HG03139 (cell line): ENCODE data around the gene LEF1.

Experiments used
- ATAC-seq: cut with Tn5 transposase; IDR thresholded peaks from one replicate; pipeline ENCODE4 v1.9.1; 2021; ENCODE audit not compliant: unreplicated experiment

The LEF1 gene

DNA sequence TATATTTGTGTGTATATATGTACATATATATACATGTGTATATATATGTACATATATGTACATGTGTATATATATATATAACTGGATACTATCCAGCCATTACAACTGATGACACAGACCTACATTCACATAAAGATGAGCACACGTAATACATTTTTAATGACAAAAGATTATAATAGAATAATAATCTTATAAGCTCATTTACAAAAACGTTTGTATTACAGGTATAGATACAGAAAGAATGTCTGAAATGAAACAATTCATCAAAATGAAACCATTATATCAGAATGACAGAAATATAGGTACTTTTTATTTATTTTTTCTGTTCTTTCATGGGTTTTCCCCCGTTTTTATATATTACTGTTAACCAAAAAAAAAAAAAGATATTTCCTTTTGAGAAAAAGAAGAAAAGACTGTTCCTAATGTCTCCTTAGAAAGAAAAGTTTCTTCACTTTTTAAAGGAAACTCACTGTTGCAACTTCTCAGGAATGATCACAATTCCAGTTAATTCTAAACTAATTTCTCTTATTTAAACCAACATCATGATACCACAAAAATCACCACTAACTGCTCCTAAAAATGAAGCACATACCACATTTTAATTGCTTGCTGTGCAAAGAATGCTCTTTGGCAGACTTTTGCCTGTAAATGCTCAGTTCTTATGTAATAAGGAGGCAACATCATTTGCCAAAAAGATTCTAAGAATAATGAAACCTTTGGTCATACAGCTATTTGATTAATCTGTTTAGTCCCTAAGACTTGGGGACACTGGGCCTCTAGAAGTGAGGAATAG, 18.9 kb downstream of the LEF1 start:
- ATAC-seq = no peak

DNA sequence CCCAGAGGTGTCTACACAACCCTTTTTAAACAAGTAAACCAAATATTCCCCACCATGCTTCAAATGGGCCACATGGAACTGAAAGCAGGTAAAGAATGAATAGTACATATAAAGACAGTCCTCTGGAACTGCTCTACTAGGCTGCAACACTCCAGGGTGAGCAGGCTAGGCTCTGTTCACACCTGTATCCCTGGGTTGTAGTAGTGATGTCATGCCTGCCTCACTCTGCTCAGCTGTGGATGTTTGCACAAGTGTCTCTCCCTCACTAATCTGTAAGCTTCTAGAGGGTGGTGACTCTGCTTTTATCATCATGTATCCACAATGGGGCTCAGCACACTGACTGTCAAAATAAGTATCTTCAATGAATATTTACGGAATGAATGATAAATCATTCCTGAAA, 20.4 kb downstream of the LEF1 start:
- no peak for ATAC-seq

DNA sequence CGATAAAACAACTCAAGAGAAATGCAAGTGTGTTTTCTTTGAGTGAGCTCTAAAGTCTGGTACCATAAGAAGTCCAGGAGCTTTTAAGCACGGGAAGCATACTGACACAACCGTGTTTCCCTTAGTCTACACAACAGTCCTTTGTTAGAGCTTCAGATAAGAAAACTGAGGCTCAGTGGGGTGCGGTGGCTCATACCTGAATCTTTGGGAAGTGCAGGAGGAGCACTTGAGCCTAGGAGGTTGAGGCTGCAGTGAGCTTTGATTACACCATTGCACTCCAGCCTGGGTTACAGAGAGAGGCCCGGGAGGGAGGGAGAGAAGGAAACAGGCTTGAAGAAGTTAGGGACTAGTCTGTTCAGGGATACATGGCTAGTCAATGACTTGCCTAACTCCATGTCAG, 21.9 kb downstream of the LEF1 start:
- ATAC-seq = no peak

DNA sequence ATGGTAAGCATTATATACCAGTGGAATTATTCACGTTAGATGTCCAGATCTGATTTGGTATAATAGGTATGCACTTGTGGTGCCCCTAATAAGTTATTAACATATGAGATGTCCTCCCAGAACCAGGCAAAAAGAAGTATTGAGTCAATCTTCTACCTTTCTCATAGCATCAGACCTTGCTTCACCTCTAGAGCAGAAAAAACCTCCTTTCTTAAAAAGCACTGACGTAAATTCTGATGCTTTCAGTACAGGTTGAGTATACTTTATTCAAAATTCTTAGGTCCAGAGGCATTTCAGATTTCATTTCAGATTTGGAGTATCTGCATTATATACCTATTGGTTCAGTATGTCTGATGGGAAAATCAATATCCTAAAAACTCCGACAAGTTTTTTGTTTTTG, 22.4 kb downstream of the LEF1 start:
- ATAC-seq = no peak

DNA sequence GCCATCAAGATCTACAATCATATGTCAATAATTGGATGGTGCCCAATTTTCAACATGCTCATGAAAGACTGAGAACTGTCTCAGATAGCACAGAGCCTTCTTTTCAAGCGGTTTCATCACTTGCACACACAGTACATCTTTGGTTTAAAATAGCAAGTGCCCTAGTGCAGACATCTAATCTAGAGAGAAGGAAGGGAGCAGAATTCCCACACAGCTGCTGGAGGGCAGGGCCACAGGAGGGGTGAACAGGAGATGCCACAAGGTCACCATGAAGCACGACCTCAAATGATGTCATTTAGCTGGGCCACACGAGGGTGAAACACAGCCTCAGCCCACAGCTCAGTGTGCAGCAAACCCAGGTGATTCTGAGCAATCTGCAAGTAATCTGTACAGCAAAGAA, 24.3 kb downstream of the LEF1 start:
- ATAC-seq = no peak

DNA sequence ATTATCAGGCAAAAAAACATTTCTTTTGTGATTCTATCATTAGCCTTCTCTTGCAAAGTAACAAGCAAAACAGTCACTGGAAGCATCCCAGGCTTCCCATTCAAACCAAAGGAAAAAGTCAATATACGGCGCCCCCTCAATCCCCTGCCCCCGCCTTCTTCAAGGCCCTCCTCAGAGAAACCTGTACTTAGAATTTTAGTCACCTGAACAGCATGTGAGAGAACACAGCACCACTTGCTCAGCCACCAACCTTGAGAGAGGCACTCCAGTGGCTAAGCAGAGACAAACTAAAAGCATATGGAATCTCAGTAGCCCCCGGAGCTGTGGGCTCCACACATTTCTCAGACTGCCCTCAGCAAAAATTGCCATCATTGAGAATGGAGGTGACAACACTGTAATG, 25.2 kb downstream of the LEF1 start:
- ATAC-seq = no peak

DNA sequence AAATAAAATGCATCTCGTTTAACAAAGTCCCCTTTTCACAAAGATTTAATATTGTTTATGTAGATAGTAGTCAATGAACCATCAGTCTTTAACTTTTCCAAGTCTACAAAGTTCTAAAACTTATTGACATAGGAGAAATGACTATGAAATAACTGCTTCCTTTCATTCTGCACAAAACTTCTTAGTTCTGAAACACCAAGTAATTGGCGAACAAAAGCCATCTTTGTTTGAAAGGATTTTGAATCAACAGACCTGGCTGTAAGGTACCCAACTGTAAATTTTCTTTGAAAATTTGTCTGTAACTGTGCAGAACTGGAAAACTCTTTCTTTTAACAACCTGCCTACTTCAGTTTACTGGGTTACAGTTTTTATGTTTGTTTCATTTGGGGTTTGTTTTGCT, 25.9 kb downstream of the LEF1 start:
- ATAC-seq = no peak

DNA sequence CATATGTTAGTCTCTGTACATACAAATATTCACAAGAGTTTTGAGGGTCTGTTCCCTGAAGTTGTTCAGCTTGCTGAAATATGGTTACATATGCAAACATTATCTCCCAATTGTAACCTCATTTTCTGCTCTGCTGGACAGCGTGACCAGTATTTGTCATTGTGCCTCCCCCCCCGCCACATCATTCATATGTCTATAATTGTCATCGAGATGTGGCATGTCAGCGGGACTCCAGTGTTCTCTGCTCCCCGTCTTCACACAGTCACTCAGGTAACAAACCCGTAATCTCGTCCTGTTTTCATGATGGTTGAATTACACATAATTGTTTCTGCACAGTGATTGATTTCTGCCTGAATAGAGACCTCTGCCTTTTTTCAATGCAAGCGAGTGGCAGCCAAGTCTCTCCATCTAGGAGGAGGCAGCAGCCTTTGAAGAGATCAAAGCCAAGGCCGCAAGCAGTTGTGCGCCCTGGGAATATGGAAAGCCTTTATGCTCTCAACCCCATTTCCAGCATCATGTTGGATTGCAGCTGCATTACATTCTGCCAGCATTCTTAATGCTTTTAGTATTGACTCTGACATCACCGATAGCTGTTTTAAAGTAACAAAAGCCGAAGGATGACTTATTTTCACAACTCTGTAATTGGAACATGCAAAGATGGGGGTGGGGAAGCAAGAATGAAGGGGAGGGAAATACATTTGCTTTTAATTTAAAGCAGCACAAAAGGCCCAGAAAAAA, 27.4 kb downstream of the LEF1 start:
- no peak for ATAC-seq

DNA sequence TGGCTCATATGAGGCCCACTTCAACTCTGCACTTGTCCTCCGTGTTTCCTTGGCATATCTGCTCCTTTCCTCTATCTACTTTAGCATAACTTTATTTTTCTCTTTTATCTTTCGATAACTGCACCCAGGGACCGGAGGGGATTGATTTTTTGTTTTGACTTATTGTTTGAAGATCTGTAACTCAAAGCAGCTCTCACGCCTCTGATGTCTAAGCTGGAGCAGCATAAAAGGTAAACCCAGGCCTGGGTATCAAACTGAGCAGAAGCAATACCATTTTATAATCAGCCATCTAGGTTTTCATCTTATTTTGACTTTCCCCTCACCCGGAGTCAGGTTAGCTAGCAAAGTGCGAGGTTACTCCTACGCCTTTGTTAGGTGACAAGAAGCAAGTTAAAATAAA, 28.4 kb downstream of the LEF1 start:
- no peak for ATAC-seq

DNA sequence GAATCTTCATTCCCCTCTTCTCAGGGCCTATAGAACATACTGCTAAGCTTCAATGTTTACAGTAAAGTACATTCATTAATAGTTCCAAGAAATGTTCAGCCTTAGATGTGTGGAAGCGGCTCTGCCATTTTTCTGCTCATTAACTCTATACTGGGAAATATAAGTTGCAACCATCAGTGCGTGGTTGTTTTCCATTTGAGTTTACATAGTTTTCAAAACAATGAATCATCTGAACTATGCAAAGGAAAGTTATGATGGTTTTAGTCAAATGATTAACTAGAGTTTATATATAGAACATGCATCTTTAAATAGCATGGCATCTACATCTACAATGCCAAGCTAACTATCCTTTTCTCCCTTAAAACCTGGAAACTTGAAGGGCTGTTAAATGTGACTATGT, 29.6 kb downstream of the LEF1 start:
- no peak for ATAC-seq

DNA sequence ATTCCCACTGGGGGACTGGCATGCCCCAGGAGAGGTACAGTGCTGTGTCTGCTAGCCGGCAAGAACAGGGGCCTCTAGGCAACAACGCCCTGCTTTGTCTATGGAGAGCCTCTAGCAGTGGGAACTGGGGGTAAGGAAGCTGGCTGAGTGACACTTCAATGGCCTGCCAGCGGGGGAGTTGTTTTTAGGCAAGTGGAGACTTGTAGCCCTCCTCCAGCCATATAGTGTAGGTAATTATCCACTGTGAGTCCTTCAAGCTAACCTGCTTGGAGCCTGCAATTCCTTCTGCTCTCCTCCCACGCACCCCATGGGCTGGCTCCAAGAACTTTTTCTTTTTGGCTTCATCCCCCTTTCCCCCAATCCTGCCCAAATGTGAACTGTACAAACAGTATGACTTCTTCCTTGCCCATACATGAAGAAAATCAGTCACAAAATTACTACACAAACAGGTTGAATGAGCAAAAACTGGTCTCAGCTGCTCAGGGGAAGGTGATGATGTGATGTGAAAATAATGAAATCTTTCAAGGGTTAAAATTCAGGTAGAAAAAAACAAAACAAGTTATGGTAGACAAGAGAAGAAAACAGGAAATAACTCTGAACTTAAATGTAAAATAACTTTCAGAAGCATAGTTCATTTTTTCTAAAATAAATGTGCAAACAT, 33.1 kb downstream of the LEF1 start:
- no peak for ATAC-seq

DNA sequence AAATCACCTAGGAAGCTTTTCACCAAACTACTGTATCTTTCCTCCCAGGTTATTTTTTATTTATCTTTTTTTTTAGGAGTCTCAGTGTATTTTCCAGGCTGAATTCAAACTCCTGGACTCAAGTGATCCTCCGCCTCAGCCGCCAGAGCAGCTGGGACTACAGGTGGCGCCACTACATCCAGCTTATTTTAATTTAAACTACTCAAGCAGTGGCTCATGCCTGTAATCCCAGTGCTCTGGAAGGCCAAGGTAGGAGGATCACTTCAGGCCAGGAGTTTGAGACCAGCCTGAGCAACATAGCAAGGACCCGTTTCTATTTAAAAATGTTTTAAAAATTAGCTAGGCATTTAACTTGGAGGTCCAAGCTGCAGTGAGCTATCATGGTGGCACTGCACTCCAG, 37.8 kb downstream of the LEF1 start:
- no peak for ATAC-seq

DNA sequence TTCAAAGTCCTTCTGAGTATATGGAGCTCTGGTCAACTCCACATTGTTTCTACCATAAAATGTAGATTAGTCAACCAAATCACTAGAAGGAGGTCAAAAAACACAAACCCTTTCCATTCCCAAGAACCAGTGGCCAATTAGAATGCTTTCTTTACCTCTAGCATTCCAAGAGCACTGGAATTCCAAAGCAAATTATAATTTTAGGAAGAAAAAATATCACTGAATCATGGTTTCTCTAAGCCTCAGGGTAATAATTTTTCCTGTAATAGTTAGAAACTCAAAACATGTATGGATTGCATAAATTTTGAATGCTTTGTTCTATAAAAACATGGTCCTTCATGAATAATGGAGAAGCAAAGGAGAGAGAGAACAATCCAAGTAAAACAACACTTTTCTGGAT, 39.5 kb downstream of the LEF1 start:
- ATAC-seq = no peak

DNA sequence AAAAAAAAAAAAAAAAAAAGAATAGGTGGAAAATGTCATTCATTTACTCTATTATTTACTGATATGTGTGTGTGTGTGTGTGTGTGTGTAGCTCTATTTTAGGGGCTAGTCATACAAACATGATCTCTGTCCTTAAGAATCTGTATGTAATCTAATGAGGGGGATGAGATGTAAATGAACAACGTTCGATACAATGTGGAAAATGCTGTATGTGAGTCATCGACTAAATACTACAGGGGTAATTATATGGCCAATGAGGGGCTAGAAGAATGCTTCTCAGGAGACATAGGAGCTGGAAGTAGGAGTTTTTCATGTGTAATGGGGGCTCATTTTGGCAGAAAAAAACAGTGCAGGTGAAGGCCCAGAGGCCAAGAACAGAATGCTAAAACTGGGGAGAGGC, 41.9 kb downstream of the LEF1 start:
- ATAC-seq = no peak

DNA sequence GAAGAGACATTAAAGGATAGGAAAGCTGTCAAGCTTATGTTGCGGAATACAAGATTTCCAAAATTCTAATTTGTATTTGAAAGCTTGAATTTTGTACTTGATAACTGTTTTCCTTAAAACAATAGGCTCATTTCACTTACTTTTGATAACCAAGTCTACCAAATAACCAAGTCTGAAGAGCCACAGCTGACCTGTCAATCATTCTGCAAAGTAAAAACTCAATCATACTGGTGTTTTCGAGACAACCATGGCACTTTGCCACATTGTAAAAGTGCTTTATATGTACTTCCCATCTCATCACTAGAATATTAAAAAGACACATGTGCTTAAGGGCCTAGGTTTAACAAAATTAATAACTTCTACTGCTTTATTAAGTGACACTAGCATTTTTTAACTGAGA, 47.9 kb downstream of the LEF1 start:
- no peak for ATAC-seq

DNA sequence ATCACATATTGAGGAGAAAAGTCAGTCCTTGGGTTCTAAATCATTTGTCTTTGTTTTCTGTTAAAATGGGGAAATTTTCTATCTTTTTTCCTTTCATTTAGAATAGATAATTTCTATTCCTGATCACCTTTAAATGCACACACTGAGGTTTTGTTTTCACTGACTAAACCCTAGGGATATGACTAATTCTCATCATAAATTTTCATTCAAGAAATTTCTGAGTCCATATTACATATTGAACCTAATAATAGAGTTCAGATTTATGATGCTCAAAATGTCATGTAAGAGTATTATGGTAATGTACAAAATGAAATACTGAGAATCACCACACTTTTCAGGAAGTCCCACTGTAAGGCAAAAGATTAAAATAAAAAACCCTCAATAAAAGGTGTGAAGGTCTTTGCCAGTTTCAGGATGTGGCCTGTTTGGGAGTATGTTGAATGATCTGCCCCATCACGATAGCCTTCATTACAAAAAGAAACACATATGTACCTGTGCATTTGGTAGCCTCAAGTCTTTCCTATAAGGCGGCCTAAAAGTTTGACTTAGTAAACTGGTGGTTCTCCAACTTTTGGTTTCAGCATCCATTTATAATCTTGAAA, 49.4 kb downstream of the LEF1 start:
- ATAC-seq = no peak

DNA sequence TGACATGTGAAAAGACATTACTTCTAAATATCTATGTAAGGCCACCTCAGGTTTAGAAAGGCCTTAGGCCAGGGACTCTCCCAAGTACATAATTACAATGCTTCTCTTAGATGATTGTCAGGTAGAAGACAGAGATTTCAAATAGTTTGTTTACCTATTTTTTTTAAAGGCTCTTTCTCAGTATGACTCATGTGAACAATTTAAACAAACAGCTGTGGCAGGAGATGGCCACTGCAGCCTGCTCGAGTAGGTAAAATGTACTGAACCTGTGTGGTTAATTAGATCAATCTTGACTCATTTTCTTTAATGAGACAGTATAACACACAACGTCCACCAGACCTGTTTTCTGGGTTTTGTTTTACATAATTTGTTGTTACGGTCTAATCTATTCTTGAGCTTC, 50.2 kb downstream of the LEF1 start:
- peak; percentile 81 for ATAC-seq

DNA sequence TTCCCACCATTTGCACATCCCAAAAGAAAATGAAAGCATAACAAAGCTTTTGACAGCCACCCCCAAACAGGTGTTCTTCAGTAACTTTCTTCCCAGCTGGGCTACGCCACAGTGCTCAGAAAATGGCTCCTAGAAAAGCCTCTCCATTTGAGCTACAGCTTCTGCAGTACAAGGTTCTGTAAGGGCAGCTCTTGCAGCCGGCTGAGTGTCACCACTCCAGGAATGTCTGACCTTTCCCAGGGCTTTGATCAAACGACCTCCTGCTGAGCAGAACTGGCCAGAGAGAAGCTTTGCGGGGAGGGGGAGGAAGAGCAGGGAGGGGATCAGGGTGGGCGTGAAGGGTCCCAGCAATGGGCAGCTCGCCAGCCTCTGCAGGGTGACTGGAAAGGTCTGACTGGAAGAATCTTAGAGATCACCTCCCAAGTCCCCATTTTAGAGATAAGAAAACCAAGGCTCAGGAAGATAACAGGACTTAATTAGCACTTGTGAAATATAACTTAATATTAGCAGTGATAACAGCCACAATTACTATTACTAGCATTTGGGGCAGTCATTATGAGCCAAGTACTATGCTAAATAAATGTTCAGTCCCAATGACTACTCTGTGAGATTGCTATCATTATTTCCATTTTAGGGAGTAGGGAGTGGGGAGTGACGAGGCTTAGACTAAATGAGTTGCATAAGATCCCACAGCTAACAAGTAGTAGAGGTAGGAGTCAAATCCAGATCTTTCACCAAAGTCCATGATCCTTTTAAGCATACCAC, 51.1 kb downstream of the LEF1 start:
- no peak for ATAC-seq

DNA sequence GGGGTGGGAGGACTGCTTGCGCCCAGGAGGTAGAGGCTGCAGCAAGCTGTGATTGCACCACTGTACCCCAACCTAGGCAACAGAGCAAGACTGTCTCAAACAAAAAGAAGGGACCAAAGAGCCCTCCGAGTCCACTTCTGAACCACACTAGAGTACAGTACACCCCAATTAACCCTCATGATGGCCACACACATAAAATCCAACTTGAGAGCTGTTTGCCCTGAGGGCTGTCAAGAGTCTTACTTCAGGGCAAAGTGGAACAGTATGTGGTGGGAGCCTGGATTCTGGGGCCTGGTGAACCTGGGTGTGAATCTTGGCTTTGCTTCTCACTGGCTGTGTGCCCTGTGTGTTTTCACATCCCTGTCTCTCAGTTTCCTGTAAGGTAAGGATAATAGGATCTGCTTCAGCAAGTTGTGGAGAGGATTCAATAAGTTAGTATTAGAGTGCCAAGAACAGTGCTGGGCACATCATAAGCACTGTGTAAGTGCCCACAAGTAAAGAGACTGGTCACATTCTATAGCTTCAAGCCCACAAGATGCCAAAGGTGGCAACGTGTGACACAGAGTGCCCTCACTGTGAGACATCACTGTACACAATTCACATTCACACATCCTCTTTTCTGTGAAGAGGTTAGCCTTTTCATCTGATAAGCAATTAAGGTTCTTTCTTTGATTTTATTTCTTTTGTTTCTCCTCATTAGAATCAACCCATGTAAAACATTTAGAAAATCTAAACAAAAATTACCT, 52.1 kb downstream of the LEF1 start:
- no peak for ATAC-seq

DNA sequence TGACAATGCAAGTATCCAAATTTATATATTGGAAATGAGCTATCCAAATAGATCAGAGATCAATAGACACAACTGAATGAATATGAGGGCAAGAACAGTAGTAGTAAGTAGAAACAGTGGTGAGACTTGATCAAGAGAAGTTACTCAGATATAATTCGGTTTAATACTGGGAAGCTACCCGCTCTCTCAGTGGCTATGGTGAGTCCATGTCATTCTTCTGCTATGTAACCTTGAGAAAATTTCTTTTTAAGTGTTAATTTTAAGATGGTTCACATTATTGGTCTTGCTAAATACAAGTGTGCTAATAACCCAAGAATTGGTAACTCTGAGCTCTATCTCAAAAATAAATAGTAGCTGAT, 53.6 kb downstream of the LEF1 start:
- no peak for ATAC-seq
